ENCODE measurements around the gene FAM227A. TPM values are rescaled to one million over a fixed set of nuclear protein-coding genes. Genes with fewer than 3 reads are reported as not detected.
"Not testable (repeated sequence)": the region's sequence is repeated elsewhere in the genome, so short reads cannot be mapped to it uniquely, and the experiment has no call there.

FAM227A gene
- polyA plus RNA-seq, 12 donors, result 0.73 to 2.2 (median 1.2) TPM; not detected in 2

DNA sequence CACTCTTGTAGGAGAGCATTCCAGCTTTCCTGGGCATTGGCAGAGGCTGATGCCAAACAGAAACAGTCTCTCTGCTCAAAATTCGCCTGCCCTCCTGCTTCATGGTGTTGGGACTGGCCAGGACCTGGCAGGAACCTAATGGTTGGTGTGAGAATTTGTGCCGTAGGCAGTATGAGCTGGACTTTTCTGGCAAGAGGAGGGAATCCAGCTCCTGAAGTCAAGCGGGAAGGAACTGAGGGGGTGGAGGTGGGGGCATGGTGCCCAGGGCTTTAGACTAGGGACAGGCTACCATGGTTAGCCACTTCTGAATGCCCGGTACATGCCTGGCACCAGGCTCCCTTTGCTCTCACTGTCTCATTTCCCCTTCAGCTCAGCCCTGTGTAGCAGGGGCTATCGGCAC, 18.7 kb upstream of the FAM227A start:
- DNase-seq, result no peak

DNA sequence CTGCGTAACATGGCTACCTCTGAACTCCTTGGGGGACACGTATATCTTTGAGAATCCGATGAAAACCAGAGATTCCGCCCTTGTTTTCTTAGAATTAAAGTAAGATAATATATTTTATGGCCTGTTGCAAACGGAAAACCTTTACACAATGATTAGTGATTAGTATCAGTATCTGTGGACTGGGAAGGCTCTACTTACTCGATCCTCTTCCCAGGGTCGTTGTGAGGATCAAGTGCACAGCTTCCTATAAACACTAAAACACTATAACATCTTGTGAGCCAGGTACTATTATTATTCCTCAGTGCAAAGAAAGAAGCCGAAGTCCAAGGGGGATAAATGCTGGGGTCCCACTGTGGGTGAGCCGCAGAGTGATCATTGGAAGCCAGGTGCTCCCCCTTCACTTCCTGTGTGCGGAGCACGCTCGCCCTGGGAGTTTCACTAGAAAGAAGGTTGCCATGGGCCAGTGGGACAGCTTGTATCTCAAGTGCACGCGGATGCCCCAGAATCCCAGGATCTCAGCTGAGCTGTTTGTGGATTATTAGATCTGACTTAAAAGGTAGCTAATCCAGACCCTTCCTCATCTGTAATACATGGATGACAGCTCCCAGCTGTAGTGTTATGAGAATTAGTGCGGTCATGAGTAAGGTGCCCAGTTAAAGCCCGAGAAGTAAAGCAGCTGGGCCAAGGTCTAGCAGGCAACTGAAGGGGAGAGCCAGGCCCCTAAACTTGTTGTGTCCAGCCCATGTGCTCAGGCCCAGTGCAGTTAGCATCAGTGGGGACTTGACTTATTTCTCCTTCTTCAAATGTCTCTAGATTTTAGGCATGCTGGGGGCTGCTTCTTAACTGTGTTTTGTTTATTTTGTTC, 1.1 kb upstream of the FAM227A start:
- DNase-seq, result no peak

DNA sequence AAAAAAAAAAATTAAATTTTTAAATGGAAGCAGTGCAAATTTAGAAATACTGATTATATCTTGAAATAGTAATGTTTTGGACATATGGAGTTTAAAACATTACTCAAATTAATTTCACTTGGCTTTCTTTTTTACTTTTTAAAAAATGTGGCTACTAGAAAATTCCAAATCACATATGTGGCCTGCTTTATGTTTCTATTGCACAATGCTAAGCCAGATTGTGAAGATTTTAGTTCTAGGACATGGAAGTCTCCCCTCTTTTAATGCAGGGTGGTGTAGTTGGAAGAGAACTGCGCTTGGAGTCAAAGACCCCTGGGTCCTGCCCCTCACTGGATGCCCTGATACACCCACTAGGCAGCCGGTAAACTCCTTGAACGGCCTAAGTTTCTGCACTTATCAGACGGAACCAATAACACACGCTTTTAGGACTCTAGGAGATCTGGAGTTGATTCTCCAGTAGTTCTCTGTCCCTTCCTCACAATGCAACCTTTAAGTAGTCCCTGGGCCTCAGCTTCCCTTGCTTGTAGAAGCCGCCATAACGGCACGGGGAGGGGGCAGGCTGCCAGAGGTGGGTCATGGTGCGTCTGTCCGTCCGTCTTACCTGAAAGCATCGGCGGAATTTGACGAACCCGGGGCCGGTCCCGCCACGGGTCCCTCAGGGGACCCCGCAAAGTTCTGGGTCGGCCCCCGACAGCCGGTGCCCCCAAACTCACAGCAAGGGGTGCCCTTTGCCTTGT, 505 bp downstream of the FAM227A start:
- no peak for DNase-seq

DNA sequence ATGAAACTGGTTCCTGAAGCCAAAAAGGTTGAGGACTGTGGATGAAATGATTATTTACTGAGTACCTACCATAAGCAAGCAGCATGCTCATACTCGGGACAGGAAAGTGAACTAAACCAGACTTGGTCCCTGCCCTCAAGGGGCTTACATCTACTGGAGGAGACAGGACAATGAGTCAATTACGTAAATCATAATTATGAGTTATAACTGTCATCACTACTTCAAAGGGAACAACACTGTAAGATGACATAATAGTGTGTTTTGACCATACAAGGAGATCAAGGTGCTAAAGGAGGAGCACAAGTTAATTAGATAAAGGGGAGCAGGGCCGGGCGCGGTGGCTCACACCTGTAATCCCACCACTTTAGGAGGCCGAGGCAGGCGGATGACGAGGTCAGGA, 2.5 kb downstream of the FAM227A start:
- no peak for DNase-seq

DNA sequence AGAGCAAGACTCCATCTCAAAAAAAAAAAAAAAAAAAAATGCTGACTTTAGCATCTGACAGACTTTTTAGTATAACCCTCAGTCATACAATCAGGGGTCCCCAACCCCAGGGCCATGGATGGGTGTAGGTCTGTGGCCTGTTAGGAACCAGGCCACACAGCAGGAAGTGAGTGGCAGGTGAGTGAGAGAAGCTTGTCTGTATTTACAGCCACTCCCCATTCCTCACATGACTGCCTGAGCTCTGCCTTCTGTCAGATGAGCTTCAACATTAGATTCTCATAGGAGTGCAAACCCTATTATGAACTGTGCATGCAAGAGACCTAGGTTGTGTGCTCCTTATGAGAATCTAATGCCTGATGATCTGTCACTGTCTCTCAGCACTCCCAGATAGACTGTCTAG, 3.3 kb downstream of the FAM227A start:
- DNase-seq, result no peak

DNA sequence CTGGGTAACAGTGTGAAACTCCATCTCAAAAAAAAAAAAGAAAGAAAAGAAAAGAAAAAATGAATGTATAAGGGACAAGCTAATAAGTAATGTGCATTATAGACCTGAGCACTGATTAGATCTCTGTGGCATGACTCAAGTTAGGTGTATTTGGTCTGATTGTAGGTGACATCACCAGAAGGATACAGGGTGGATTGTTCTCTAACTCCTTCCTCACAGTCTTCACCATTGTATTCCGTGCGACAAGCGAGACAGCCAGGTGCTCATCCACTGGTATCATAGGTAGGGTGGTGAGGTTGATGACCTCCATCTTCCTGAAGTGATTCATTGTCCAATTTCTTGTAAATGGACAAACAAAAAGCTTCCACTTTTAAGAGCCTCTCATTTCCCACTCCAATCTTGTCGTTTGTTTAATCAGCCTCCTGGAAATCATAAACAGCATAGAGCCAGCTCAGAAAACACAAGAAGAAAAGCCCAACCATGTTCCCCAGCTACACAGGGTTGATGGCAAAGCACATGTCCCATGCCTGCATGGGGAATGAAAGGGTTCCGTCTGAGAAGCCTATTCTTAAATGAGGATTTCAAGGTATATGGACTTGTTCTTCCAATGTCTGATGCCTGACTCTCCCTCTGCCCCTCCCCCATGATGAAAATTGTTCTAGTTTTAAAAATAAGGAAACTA, 6.2 kb downstream of the FAM227A start:
- DNase-seq, result no peak

DNA sequence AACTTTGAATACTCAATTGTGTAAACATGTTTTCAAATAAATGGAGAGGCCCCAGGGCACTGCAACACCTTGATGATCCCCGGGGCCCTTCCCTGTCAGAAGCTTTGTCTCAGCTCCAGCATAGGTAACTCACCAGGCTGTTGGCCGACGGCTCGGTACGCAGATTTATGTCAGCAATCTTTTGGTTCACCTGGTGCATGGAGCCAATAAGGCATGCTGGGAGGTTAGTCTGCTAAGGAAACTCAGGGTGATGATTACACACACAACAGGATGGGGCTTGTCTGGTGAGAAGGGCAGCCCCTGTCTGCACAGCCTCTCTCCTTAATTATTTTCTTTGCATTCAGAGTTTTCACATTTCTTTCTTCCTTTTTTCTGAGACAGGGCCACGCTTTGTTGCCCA, 10.8 kb downstream of the FAM227A start:
- no peak for DNase-seq

DNA sequence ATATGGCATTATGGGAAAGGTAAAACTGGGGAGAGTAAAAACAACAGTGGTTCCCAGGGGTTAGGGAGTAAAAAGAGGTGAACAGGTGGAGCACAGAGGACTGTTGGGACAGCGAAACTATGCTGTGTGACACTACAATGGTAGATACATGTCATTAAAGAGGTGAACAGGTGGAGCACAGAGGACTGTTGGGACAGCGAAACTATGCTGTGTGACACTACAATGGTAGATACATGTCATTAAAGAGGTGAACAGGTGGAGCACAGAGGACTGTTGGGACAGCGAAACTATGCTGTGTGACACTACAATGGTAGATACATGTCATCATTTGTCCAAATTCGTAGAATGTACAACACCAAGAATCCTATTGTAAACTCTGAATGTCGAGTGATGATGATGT, 11.9 kb downstream of the FAM227A start:
- not testable (repeated sequence) for DNase-seq

DNA sequence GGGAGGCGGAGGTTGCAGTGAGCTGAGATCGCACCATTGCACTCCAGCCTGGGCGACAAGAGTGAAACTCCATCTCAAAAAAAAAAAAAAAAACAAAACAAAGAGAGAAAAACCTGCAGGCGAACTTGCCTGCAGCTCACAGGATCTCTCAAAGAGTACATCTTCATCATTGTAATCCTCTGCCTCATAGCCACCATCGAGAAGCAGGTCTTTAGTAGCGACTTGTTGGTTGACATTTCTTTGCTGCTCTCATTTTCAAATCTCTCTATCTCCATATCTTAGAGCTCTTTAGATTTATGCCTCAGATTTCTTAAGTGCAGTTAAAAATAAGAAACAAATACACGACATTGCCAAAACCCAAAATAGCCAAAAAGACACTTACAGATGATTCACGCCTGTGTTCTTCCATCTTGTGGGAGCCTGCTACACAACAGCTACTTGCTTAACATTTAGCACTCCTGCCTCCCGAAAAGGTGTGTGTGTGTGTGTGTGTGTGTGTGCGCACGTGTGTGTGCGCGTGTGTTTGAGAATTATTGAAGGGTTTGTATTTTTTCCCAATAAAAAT, 14.6 kb downstream of the FAM227A start:
- DNase-seq, result no peak

DNA sequence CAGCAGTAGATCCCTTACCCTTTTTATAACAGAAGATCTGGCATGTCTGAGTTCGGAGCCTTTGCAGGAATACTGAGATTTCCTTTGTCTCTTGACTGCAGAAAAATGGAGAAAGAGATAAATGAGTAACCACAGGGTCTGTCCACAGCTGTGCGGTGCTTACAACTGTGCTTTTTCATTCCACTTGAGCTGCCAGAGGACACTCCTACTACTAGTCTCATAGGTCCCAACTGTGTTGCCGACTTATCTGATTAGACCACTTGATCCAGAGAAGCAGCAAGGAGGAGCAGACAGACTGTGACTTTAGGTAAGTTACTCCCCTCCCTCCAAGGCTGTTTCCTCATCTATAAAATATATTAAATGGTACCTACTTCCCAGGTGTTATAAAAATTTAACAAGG, 17.5 kb downstream of the FAM227A start:
- DNase-seq, result no peak

DNA sequence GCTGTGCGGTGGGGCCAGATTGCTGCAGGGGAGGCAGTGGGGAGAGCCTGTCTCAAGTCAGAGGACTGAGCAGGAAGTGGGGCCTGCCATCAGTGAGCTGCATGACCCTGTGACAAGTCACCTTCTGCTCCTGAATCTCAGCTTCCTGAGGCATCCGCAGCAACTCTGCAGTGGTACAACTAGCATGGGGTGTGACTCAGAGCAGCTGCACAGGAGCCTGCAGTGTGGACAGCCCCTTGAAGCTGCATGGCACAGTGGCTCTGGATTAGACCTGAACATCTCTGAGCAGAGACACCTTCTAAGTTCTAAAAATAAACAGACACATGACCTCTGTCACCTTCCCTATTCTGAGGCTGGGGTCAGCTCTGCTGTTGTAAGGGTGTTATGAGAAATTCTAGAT, 18.0 kb downstream of the FAM227A start:
- DNase-seq, result no peak

DNA sequence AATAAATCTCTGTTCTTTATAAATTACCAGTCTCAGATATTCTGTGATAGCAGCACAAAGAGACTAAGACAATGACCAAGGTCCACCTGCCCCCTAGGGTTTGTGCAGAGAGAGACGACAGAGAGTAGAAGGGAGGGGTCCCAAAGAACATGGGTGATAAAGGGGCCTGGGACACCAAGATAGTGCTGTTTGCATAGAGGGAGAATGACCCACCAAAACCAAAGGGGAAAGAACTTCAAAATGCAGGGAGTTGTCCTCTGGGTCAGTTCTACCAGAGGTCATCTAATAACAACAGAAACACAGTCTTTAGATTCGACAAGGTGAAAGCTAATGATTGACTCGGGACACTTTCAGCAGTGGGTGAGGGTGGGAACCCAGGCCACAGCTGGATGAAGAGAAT, 23.7 kb downstream of the FAM227A start:
- no peak for DNase-seq

DNA sequence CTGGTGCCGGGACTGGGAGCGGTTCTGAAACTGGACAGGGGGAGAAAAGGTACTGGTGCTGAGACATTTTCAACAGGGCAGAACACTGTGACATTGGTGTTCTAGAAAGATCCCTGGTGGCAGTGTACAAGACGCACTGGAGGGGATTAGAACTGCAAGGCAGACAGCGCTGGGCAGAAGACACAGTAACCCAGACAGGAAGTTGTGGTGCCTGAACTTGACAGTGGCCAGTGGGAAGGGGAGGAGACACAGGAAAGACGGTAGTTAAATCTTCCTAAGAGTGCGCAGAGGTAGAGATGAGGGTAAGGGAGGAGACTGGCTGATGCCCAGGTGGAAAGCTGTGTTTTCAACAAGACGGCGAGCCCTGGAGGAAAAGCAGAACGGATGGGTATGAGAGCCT, 24.5 kb downstream of the FAM227A start:
- DNase-seq, result no peak

DNA sequence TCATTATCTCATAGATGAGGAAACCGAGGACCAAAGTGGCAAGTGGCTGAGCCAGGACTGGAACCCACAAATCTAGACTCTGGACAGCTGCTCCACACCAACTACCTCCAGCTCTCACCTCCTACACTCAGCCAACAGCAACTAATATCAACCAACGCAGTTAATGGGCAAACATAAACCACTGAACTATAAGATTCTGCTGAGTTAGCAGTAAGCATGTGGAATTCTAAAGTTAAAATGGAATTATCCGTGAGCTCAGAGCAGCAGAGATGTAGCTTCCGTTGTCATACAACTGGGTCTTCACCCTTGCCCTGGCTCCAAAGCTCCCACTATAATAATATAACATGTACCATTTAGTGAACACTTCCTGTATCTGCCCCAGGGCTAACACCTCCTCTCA, 27.1 kb downstream of the FAM227A start:
- no peak for DNase-seq

DNA sequence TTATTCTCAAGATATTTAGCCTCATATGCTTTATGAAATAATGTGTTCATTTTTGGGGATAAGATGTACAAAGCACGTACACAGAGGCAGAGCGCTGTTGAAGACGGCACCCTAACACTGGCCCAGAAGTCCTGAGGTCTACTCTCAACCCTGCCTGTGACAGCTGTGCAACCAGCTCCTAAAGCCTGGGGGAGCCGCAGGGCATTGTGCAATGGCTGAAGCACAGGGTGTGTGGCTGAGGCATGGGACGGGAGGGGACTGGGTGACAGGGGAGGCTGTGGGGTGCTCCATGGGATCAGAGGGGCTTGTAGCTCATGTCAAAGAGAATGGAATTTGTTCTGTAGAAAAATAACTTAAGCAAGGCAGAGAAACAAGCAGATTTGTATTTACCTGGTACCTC, 27.7 kb downstream of the FAM227A start:
- no peak for DNase-seq

DNA sequence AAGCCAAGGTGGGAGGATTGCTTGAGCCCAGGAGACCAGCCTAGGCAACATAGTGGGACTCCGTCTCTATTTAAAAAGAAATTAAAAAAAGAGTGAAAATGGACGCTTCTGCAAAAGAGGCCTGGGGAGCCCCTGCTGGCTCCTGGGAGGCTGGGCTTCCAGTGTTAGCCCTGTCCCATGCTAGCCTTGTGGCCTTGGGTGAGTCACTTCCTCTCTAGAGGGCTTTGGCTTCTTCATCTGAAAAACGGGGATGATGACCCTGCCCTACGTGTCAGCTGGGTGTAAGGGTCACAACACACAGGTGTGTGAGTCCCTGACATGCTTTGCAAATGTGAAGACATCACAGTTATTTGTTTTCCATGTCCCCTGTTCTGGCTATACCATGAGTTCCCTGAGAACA, 32.8 kb downstream of the FAM227A start:
- DNase-seq, result no peak

DNA sequence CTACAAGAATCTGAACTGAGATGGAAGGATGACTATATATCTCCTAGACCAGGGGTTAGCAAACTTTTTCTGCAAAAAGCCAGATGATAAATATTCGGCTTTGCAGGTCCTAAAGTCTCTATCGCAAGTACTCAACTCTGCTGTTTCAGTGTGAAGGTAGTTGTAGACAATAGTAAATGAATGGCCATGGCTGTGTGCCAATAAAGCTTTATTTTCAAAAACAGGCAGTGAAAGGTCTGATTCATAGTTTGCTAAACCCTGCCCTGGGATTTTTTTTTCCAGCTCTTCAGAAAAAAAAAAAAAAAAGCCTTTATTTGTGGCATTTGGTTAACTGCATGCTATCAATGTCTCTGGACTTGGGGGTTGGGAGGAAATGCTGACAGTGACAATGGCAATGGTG, 37.5 kb downstream of the FAM227A start:
- no peak for DNase-seq

DNA sequence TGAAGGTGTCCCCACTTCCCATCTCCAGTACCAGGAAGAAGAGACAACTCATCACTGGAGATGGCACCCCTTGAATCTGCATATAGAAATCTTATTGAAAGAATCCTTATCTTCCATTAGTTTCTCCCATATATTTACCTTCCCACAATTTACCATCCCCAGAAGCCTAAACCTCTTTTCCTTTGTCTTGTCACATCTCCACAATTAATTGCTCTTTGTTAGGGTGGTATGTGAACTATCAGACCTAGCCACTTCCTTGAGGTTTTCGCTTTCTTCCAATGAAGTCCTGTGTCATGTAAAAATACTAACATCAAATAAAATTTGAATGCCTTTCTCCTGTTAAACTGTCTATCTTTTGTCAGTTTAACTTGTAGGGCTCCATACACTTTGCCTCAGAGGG, 37.9 kb downstream of the FAM227A start:
- DNase-seq, result no peak

DNA sequence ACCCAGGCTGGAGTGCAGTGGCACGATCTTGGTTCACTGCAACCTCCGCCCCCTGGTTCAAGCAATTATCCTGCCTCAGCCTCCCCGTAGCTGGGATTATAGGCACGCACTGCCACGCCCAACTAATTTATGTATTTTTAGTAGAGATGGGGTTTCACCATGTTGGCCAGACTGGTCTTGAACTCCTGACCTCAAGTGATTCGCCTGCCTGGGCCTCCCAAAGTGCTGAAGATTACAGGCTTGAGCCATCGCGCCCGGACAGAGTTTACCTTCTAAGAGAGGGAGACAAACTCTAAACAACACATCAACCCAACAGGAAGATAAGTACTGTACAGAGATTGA, 41.2 kb downstream of the FAM227A start:
- DNase-seq, result not testable (repeated sequence)

DNA sequence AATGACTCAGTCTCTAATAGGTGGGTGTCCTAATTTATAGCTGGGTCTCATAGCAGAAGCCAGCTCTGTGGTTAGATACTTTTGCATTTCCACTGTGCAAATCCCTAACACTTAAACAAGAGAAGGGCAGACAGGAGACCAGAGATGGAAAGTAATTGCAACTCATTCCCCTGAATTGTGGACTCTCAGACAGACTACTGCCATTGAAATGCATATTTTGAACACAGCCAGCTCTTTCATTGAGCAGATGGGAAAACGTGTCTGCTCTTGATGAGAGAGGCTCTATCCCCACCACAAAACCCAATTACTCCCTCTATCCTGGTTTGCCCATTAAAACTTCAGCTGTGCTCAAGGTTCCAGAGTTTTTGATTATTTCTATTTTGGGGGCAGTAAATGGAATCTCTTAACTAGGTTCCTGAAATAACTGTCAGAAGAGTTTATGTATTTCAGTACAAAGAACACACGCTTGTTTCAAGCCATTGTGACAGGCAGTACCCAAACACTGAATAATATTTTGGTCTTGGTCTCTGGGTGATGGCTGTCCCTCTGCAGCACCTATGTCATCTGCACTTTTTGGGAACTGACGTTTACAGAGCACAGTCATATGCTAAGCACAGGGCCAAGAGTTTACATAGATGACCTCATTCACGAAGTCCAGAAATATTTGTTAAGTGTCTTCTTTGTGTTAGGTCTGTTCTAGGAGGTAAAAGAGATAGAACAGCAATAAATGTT, 41.7 kb downstream of the FAM227A start:
- no peak for DNase-seq

DNA sequence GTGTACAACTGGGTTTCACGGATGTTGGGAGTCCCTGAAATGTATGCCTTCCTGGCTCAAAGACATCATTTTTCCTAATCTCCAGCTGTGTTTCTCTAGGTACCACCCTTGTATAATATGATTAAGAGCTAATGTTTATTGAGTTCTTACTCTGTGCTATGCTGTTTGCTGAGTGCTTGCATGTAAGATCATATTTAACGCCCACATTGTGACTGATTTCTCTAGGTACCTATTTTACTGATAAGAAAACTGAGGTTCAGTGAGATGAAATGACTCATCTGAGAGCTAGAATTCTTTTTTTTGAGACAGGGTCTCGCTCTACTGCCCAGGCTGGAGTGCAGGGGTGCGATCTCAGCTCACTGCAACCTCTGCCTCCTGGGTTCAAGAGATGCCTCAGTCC, 42.6 kb downstream of the FAM227A start:
- DNase-seq, result no peak
